Stimulated activated CD8-positive, alpha-beta memory T cell treated with anti-CD3 and anti-CD28 coated beads, Interleukin-2, amount 100 ng/mL, for 48 hours (primary cell): Measurements from ENCODE around the gene SIPA1L2.
"Not testable (repeated sequence)": the region's sequence is repeated elsewhere in the genome, so short reads cannot be mapped to it uniquely, and the experiment has no call there.

Source experiments
- DNase-seq, 2 donors: peaks; one replicate each; pipeline ENCODE4 v3.0.0-alpha.2; 2020; ENCODE audit warnings: low read depth in 2 of 2

SIPA1L2 gene

DNA sequence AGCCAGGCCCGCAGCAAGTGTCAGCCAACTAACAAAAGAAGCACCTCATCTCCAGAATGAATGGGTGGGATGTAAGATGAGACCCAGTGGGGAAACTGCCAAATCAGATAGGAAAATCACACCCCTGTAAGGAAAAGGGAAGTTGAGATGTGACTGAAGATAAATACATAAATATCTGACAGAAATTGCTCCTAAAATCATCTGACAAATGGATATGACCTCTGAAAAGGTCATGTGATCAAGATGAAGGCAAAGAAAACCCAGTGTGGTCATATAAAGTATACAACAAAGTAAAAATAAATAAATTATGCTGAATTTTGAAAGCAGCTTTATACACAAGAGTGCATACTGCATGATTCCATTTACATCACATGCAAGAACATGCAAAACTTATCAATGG is 12.7 kb downstream of the SIPA1L2 start:
- no peak for DNase-seq

DNA sequence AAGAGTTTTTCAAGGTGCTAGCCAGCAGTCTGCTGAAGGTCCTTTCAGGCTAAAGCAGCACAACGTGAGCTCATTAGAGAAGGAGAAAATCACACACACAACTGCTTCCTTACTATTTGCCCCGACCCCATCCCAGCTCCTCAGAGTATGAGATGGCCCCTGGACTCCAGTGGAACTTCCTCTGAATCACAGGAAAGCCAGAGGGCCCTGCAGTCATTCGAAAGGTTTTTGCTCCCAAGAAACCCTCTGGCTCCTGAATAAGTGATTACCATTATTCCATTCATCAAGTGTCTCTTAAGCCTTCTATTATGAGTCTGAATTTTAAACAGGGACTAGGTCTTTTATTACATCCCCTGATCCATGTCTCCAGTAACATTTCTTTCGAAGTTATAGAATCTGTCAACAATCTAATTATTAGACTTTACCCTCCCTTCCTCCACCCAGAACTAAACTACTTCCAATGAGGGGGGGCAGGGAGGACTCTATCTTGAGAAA is 14.6 kb downstream of the SIPA1L2 start:
- DNase-seq = no peak

- no peak for DNase-seq
Observed at GRCh38 chr1:232614811-232615210, 15.1 kb downstream of the SIPA1L2 start.

DNA sequence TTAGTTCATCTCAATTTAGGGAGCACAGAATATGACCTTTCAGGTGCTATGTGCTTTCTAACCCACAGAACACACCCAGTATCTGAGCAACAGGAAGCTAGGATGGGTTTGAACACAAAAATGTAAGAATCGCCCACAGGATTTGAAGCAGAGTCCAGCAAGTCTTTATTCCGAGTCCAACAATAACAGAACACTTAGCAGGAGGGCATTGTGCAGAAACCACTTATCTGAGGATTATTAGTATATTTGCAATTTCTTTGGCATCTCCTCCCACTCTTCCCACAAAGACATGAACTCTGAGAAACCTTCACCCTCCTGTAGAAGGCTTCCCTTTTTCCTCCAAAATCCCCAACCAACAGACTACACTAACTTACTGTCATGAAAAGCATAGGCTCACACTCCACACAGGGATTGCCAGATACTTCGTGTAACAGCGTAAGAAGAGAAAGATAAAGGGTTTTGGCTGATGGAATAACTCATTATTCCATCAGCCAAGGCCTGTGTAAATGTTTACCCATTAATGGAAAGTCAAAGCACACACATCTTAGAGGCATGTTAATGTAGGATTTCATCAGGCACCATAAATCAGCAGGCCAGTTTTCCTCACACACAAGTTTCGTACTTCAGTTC is 16.1 kb downstream of the SIPA1L2 start:
- no peak for DNase-seq

- DNase-seq = not testable (repeated sequence)
Observed at GRCh38 chr1:232612836-232613235, 17.1 kb downstream of the SIPA1L2 start.

- no peak for DNase-seq
Observed at GRCh38 chr1:232611834-232612233, 18.1 kb downstream of the SIPA1L2 start.

GRCh38 chr1:232610902-232611745 is 18.8 kb downstream of the SIPA1L2 start:
- not testable (repeated sequence) for DNase-seq

GRCh38 chr1:232610192-232610901 is 19.6 kb downstream of the SIPA1L2 start:
- no peak for DNase-seq

DNA sequence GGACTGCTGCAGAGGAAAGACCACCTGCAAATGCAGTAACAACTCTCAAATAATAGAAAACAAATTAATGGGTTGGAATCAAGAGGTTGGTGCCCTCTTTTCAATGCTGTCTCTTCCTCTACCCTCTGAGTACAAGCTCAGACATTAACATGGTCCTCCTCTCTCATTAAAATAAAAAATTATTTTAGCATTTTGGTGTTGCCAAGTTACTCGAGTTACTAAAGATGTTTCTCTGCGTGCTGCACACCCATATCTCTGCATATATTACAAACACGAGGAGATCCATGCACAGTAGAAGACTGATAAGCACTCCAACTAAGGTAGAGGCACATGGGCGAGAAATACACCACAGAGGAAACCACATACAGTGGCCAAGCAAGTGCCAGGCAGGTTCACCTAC is 21.5 kb downstream of the SIPA1L2 start:
- DNase-seq = no peak

DNA sequence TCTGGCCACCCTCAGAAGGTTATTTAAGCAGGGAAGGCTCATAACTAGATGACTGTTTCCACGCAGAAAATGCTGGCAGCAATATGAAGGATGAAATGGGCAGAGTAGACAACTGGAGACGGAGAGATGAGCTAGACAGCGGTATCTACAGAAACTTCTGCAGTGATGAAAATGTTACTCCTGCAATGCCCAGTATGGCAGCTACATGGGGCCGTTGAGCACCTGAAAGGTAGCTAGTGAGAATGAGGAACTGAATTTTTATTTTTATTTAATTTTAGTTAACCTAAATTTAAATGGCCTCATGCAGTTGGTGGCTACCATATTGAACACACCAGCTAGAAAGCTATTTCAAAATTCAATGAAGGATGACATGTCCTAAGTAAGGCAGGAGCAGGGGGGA is 27.3 kb downstream of the SIPA1L2 start:
- no peak for DNase-seq

- no peak for DNase-seq
Observed at GRCh38 chr1:232600424-232601258, 29.3 kb downstream of the SIPA1L2 start.

DNA sequence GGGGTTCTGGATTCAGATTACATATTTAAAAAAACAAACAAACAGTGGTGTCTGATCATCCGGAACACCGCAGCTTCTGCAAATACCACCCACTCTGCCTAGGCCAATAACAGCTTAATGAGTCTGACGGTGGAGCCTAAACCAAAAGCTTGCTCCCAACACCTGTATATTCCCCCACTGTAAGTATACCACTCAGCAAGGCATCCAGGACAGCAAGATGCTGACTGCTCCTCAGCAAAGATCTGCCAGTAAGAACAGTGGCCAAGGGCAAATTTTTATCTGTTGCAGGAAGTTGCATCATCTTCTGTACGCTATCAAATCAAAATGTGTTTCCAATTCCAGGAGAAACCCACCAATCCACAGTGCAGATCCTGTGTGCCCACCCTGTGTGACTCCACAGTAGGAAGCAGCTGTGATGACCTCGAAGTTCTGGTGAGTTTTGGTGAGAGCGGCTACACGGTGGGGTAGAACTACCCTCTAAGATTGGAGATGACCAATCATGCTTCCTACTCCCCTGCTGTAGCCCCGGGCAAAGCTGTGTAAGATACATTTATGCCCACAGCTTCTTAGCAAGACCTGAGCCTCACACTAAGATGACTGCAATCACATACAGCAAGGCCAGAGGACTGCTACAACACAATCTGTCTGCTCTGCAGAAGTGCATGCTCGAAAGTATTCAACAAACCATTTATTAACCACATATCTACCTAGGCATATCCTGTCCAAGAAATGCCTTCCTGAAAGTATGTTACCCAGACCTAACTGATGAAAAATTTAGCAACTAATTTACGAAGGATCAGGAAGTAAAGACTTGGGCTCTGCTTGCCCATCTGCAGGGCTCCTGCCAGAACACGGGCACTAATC is 30.5 kb downstream of the SIPA1L2 start:
- DNase-seq = no peak

GRCh38 chr1:232598837-232599177 is 31.1 kb downstream of the SIPA1L2 start:
- DNase-seq = no peak

- DNase-seq = no peak
Observed at GRCh38 chr1:232598133-232598532, 31.8 kb downstream of the SIPA1L2 start.

- no peak for DNase-seq
Observed at GRCh38 chr1:232597721-232598120, 32.2 kb downstream of the SIPA1L2 start.

- DNase-seq = no peak
Observed at GRCh38 chr1:232596666-232597303, 33.1 kb downstream of the SIPA1L2 start.

- no peak for DNase-seq
Observed at GRCh38 chr1:232594768-232595698, 34.9 kb downstream of the SIPA1L2 start.

DNA sequence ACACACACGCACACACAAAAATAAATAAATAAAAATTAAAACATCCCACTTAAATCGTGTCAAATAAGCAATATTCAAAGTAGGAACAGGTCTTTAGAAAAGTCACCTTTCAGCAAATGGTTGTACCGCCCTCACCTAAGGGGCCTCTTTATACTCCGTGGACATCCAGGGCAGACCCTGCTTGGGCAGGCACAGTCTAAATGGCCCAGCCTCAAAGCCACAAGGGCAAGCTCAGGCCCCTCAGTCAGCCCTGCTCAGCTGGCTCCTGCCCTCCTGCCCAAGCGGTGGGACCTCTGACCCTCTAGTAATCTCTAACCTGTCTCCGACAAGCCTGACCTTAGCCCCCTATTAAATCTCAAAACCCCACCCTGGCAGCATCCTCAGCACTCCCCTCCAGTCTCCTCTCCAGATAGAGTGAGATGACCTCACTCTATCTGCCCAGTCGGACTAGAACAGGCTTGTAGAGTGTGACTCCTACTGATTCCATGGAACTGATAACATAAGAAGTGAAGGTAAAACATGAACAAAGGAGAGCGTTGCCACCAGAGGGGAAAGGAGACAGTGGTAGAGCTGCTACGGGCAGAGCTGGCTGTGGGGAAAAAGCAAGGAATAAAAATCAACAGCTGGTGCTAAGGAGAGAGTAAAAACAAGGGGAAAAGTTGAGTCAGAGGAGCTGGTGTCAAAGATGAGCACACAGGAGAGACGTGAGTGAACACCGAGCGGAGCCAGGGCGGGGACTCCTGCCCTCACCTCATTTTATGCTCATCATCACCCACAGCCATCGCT is 36.0 kb downstream of the SIPA1L2 start:
- DNase-seq = no peak
